Measurements from ENCODE around the gene BANK1. TPM values are rescaled to one million over a fixed set of nuclear protein-coding genes. Genes with fewer than 3 reads are reported as not detected.

The BANK1 gene
- 0.51 and 0.79 TPM in 2 replicates for total RNA-seq
- long read RNA-seq, result 0 reads

- Mint-ChIP-seq H3K9me3 (ENCODE audit: low read depth) (peaks cover 4% of the 10 kb centered on the region), H3K27ac (peak within 1 kb of the TSS; percentile 89), H3K4me1 (ENCODE audit: low read depth) (peaks cover 4% of the 10 kb centered on the region), H3K4me3 (ENCODE audit: low read depth) (peak within 1 kb of the TSS; percentile 77), H3K27me3 (peaks cover 14% of the 10 kb centered on the region), H3K36me3 (ENCODE audit: insufficient read depth) (no peaks in the 10 kb centered on the region)
- peak; percentile 75 for TF ChIP-seq CTCF (IDR thresholded peaks at IDR 0.05; ENCODE audit: unreplicated experiment)
- DNase-seq (ENCODE audit: low spot score, unreplicated experiment), result peak; percentile 79
Measured at GRCh38 chr4:101790521-101791181, at the start of gene BANK1. Gene BANK1 (plus strand): TSS chr4:101790730. CDS start chr4:101790881, 151 bp downstream.

- DNase-seq (ENCODE audit: low spot score, unreplicated experiment), result no peak
- H3K4me3 Mint-ChIP-seq (ENCODE audit: low read depth), result no peak overlapping the region
- no peaks in the 10 kb centered on the region for H3K36me3 Mint-ChIP-seq (ENCODE audit: insufficient read depth)
- H3K9me3 Mint-ChIP-seq (ENCODE audit: low read depth), result peaks cover 2% of the 10 kb centered on the region
- H3K4me1 Mint-ChIP-seq (ENCODE audit: low read depth), result no peaks in the 10 kb centered on the region
- H3K27me3 Mint-ChIP-seq, result no peaks in the 10 kb centered on the region
- H3K27ac Mint-ChIP-seq, result no peak overlapping the region
- TF ChIP-seq CTCF (IDR thresholded peaks at IDR 0.05; ENCODE audit: unreplicated experiment), result no peak
Measured at GRCh38 chr4:101753721-101754120, 36.8 kb upstream of the BANK1 start.

GRCh38 chr4:101756181-101756580 lies 34.3 kb upstream of the BANK1 start:
- Mint-ChIP-seq H3K4me1 (ENCODE audit: low read depth) (no peaks in the 10 kb centered on the region), H3K27me3 (no peaks in the 10 kb centered on the region), H3K9me3 (ENCODE audit: low read depth) (peaks cover 2% of the 10 kb centered on the region), H3K36me3 (ENCODE audit: insufficient read depth) (no peaks in the 10 kb centered on the region), H3K27ac (no peak overlapping the region), H3K4me3 (ENCODE audit: low read depth) (no peak overlapping the region)
- no peak for DNase-seq (ENCODE audit: low spot score, unreplicated experiment)
- TF ChIP-seq CTCF (IDR thresholded peaks at IDR 0.05; ENCODE audit: unreplicated experiment), result no peak

GRCh38 chr4:101761405-101761804 lies 29.1 kb upstream of the BANK1 start:
- Mint-ChIP-seq H3K27me3 (no peaks in the 10 kb centered on the region), H3K9me3 (ENCODE audit: low read depth) (peaks cover 8% of the 10 kb centered on the region), H3K4me1 (ENCODE audit: low read depth) (no peaks in the 10 kb centered on the region), H3K4me3 (ENCODE audit: low read depth) (no peak overlapping the region), H3K36me3 (ENCODE audit: insufficient read depth) (no peaks in the 10 kb centered on the region), H3K27ac (peak overlapping the region; percentile 40)
- no peak for DNase-seq (ENCODE audit: low spot score, unreplicated experiment)
- TF ChIP-seq CTCF (IDR thresholded peaks at IDR 0.05; ENCODE audit: unreplicated experiment), result no peak

- no peak for DNase-seq (ENCODE audit: low spot score, unreplicated experiment)
- H3K9me3 Mint-ChIP-seq (ENCODE audit: low read depth), result peaks cover 15% of the 10 kb centered on the region
Measured at GRCh38 chr4:101762025-101762424, 28.5 kb upstream of the BANK1 start.

More at GRCh38 chr4:101762025-101762424, 28.5 kb upstream of the BANK1 start:
- H3K4me3 Mint-ChIP-seq (ENCODE audit: low read depth), result no peak overlapping the region
- H3K27ac Mint-ChIP-seq, result peak overlapping the region; percentile 40
- no peaks in the 10 kb centered on the region for H3K4me1 Mint-ChIP-seq (ENCODE audit: low read depth)
- peaks cover under 1% of the 10 kb centered on the region for H3K36me3 Mint-ChIP-seq (ENCODE audit: insufficient read depth)
- no peak for TF ChIP-seq CTCF (IDR thresholded peaks at IDR 0.05; ENCODE audit: unreplicated experiment)
- H3K27me3 Mint-ChIP-seq, result no peaks in the 10 kb centered on the region

Data from progenitor cell of endocrine pancreas (in vitro differentiated cells).